HG03457 (cell line): ENCODE data around the gene PHEX.

Experiments
- ATAC-seq: cut with Tn5 transposase; IDR thresholded peaks from one replicate; pipeline ENCODE4 v1.9.1; 2021; ENCODE audit warnings: moderate number of reproducible peaks; ENCODE audit not compliant: unreplicated experiment

PHEX gene

DNA sequence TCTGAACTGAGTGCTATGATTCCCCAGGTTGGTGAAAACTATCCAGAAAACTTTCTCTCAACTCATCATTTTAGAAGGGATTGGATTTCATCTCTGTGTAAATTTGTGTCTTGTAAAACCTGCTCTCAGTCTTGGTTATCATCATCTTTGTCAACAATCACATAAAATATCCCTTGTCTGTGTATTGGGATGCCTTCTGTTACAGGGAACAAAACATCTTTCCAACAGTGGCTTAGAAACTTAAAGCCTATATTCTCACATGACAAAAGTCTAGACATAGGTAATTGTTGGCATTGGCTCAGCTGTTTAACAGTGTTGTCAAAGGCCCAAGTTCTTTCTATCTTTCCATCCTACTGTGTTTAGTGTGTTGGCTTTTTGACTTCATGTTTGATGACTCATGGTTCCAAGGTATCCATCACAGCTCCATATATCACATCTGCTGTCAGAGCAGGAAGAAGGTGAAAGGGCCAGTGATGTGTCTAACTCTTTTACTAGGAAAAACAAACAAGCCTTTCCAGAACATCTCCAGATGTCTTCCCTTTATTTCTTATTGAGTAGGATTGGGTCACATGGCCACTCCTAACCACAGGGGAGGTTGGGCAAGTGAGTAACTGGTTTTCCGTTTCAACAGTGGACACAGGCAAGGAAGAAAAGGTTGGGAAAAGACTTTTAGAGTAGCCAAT, 65.0 kb downstream of the PHEX start:
- ATAC-seq = no peak

GRCh38 chrX:22105231-22105630, 73.1 kb downstream of the PHEX start:
- no peak for ATAC-seq

- ATAC-seq = no peak
These were observed 73.8 kb downstream of the PHEX start for GRCh38 chrX:22105971-22106370.

- no peak for ATAC-seq
These were observed 77.3 kb downstream of the PHEX start for GRCh38 chrX:22109442-22109841.

DNA sequence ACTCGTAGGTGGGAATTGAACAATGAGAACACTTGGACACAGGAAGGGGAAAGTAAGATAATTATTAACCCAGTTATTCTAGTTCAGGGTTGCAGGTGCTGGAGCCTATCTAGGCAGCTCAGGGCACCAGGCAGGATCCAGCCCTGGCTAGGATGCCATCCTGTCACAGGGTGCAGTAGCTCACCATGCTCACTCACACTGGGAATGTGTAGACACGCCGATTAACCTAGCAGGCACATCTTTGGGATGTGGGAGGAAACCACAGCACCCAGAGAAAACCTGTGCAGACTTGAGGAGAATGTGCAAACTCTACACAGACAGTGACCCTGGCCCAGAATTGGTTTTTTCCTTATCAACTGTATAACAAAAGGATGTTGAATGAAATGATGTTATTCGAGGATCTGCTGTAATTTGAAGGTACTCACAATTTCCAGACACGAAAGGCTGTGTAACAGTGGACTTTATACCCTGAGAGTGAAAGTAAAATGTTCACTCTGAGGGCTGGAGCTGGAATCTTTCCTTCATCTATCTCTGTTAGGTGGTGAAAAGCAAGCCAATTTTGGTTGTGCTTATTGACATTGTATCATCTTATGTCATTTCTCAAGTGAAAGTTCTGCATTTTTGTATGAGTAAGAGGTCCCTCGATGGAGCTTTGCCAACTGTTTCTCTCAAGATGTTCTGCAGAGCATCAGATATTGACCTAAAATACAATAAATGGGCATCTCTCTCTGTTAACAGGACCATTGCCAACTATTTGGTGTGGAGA, 78.8 kb downstream of the PHEX start:
- ATAC-seq = no peak

DNA sequence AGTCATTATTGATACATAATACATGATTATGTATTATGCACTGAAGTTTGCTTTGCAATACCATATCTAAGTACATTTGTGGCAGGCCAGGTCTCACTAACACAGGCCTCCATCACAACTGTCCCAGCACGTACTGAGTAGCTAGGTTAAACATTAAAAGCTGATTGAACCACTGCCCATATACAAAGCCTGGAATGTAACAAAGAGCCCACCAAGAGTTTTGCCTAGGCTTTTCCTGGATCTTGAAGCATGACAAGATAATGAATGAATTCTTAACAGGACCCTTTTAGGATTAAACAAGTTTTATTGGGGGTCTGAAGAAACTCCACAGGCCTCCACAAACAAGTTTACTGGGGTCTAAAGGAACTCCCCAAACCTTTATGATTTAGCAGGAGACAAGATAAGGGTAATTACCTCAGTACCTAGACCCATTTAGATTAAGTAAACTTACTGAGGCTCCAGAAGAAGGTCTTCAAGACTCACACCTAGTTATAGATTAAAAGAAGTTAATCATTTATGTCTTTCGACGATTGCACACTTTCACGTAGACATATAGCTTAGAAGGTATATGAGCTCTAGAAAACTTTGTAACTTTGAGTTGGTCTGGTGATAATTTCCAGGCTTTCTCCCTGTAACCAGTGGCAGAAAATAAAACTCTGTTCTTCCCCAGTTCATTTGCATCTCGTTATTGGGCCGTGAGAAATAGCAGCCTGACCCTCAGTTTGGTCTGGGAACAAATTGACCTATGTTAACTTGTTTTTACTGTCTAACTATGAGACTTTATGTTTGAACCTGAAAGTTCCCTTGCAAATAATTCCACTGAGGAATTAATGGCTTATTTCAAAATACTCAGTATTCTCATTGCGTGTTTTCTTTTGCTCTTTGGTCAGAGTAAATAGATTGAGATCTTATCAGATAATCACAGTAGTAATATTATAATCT, 84.8 kb downstream of the PHEX start:
- no peak for ATAC-seq

GRCh38 chrX:22117633-22118032, 85.5 kb downstream of the PHEX start:
- no peak for ATAC-seq

- ATAC-seq = no peak
These were observed 86.2 kb downstream of the PHEX start for GRCh38 chrX:22118161-22118830.

DNA sequence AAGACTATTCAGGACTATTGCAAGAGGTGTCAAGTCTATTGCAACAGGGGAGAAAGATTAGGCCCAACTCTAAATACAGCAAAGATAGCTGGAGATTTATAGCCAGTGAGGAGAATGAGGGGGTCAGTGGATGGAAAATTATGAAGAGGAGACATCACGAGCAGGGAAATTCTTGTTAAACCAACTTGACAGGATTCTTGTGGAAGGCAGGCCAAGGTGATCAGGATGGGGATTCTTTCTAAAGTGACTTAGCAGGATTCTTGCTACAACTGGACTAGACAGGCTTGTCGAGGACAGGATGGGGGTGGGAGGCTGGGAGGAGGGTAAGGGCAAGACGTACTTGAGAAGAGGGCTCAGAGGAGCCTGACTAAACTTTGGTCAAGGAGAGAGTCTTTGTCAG, 89.0 kb downstream of the PHEX start:
- no peak for ATAC-seq

- ATAC-seq = no peak
These were observed 90.4 kb downstream of the PHEX start for GRCh38 chrX:22122510-22122909.

DNA sequence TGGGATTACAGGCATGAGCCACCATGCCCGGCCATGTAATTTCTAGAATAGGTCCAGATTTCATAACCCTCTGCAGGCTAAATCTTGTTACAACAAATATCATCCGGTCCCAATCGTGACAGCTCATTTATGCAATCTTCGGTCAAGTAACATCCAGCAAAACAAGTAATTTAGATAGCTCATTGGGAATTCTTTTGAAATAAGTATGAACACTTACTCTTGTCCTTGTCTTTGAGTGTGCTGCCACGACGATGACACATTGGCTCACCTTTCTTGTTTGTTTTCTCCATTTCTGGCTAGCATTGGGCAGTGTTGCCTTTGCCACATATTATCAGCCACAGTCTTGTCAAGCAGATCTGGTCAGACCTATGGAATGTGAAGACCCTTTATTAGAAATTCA, 92.0 kb downstream of the PHEX start:
- no peak for ATAC-seq

- no peak for ATAC-seq
These were observed 93.4 kb downstream of the PHEX start for GRCh38 chrX:22125481-22125880.

DNA sequence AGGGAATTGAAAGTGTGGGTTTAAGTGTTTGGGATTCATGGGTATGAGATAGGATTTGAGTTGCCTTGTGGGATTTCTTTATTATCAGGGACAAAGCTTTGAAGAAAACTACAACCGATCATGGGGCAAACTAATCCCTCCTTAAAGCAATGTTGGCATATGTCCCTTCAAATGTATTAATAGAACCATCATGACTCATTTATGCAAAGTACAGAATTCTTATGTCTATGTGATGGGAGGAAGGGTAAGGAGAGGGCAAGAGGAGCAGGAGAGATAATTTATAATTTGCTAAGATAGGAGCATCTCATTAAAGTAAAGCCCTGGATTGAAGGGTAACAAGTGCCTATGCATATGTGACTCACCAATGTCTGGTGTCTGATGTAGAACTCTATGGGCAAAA, 94.2 kb downstream of the PHEX start:
- ATAC-seq = no peak

DNA sequence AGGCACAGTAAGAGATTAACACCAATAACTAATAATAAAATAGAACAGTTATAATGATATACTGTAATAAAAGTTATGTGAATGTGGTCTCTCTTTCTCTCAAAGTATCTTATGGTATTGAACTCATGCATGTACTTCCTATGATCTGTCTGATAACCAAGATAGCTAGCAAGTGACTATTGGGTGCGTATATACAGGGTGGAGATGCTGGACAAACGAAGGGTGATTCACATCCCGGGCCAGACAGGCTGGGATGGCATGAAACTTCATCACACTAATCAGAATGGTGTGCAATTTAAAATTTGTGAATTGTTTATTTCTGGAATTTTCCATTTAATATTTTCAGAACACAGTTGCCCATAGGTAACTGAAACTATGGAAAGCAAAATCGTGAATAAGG, 96.8 kb downstream of the PHEX start:
- ATAC-seq = no peak

- ATAC-seq = no peak
These were observed 102.6 kb downstream of the PHEX start for GRCh38 chrX:22134681-22135080.

DNA sequence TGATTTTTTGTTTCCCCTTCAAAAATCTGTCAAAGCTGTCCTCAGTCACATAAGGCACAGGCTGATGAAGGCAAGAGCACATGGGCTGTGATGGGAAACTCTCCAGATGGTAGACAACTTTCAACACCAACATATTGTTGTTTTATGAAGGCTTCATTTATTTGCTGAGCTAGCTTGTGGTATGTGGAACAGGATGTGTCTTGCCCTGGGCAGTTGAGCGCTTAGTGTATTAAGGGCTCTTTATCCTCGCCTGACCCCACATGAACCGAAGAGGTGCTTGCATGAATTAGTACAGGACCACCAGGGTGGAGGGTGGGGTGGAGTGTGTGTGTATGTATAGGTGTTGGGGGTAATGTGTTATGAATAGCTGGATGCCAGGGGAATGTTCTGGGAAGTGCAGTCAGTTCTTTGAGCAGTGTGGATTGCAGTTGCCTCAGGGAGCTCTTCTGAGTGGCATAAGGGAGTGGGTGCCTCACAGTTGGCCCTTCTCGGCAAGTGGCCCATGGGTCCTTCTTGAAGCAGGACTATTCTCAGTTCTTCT, 103.1 kb downstream of the PHEX start:
- ATAC-seq = no peak

DNA sequence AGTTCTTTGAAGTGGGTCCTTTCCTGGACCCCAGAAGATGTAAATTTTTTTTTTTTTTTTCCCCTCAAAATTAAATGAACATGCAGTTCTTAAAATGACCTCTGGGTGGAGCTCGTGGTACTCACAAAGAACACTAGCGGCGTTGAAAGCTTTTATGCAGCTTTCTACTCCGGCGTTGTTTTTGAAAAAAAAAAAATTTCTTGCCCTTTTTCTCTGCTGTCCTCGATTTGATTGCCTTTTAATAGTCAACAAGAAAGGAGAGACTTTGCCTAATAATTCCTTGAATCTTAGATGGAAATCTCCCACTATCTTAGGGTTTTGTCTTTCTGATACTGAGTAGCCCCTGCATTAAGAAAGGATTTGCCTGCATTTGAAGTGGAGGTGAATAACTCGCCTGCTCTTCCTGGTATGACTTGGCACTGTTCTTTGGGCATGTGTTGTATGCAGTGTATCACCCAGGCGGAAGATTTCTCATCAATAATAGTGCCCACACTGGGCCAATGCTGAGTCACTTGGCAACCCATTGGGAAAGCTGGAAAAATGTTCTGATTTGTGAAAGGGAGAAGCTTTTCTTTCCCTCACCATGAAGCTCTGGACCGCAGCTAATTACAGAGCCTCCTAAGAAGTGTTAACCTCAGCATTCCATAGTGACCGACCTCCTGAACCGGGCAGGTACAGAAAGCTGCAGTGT, 104.0 kb downstream of the PHEX start:
- ATAC-seq = no peak

- no peak for ATAC-seq
These were observed 104.6 kb downstream of the PHEX start for GRCh38 chrX:22136711-22137110.

DNA sequence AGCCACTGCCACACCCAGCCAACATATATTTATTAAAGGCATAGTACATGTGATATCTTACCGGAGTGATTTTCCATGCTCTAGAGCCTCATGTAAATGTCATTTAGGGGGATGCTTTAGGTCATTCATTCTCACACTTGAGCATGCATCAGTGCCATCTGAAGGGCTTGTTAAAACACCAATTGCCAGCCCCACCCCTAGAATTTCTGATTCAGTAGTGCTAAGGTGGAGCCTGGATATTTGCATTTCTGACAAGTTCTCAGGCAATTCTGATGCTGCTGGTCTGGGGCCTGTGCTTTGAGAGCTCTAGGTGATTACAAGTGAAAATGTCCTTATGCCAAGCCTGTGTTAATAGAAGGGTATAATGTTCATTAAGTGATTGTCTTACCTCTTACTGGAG, 107.7 kb downstream of the PHEX start:
- no peak for ATAC-seq

DNA sequence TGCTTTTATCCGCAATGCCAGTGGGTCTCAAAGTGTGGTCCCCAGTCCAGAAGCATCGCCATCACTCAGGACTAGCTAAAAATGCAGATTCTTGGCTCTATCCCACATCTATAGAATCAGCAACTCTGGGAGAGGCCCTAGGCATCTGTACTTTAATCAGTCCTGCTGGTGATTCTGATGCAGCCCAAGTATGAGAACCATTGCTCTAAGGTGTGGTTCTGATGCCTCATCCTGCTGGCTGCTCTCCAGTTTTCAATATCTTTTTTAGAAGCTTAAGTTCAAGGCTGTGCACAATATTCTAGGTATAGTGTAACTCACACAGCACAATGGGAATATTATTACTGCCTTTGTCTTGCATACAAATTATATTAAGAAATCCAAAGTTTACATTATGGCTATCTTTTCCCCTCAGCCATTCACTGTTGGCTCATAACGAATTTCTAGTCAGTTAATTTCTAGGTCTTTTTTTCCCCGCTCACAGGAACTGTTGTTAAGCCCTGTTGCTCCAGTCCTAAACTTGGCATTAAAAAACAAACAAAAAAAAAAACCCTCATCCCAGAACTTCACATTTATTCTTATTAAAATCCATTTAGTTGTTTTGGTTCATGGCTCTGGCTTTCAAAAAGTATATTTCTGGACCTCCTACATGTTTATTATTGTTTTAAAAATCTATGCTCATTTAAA, 109.1 kb downstream of the PHEX start:
- no peak for ATAC-seq
